Esophagus (tissue), 2 donors: ENCODE data around the gene HPSE2. TPM values are rescaled to one million over a fixed set of nuclear protein-coding genes. Genes with fewer than 3 reads are reported as not detected.

Experiments used
- H3K27ac ChIP-seq, 2 donors: one replicate each; pipeline ENCODE4 v1.5.1; 2013; ENCODE audit warnings: low read depth in 2 of 2, mild to moderate bottlenecking in 2 of 2, inconsistent platforms in 1 of 2, low read length in 1 of 2, moderate library complexity in 1 of 2
- H3K27me3 ChIP-seq, 2 donors: one replicate each; pipeline ENCODE4 v1.6.1; 2013; ENCODE audit warnings: low read length in 2 of 2, control low read depth in 1 of 2, mild to moderate bottlenecking in 1 of 2; ENCODE audit not compliant: insufficient read depth in 2 of 2, control insufficient read depth in 1 of 2
- H3K36me3 ChIP-seq, 2 donors: one replicate each; pipeline ENCODE4 v1.6.1; 2013; ENCODE audit warnings: low read length in 1 of 2; ENCODE audit not compliant: control insufficient read depth in 2 of 2, insufficient read depth in 2 of 2
- H3K4me1 ChIP-seq, 2 donors: one replicate each; pipeline ENCODE4 v1.6.1; 2013; ENCODE audit warnings: low read length in 1 of 2; ENCODE audit not compliant: control insufficient read depth in 2 of 2, insufficient read depth in 2 of 2
- H3K4me3 ChIP-seq, 2 donors: one replicate each; pipeline ENCODE4 v1.5.1; 2013; ENCODE audit warnings: low read length in 2 of 2, mild to moderate bottlenecking in 2 of 2, low read depth in 1 of 2, moderate library complexity in 1 of 2
- H3K9me3 ChIP-seq, 2 donors: one replicate each; pipeline ENCODE4 v1.6.1; 2013; ENCODE audit warnings: mild to moderate bottlenecking in 2 of 2, low read depth in 1 of 2, low read length in 1 of 2, moderate library complexity in 1 of 2; ENCODE audit not compliant: control insufficient read depth in 2 of 2, insufficient read depth in 1 of 2
- WGBS, 2 donors: extraction: QIAGEN DNeasy Blood & Tissue Kit; methylation state at CpG; one replicate each; pipeline ENCODE4 v1.1.7; 2013; 5-methylcytosine and 5-hydroxymethylcytosine counted together
- polyA plus RNA-seq, 2 donors: library from polyadenylated mRNA; stranded (reverse); fragments of 200-250 nt; gene quantifications; one replicate each; pipeline ENCODE4 v1.2.3, GENCODE V29; 2013
- donor health status: healthy with polysubstance abuse.
- donor health status: Bipolar disorder and iron deficiency.

The HPSE2 gene
- polyA plus RNA-seq, 2 donors, result 2.1 to 3.5 TPM

- 88 to 96% methylated on average over 1 of the region's 1 CpG for WGBS, 2 donors
Measured at GRCh38 chr10:98713586-98713985, 522.1 kb downstream of the HPSE2 start.

GRCh38 chr10:98696516-98696915, 539.1 kb downstream of the HPSE2 start:
- Histone ChIP-seq H3K36me3 (no peaks in the 10 kb centered on the region), H3K9me3 (peaks cover 0 to 4% of the 10 kb centered on the region in 2 donors), H3K27me3 (no peaks in the 10 kb centered on the region), H3K27ac (no peak overlapping the region), H3K4me1 (no peaks in the 10 kb centered on the region), H3K4me3 (no peak overlapping the region)
- 66 to 68% methylated on average over 5 of the region's 5 CpGs for WGBS, 2 donors

More at GRCh38 chr10:98713586-98713985, 522.1 kb downstream of the HPSE2 start:
- H3K4me3 ChIP-seq, result no peak overlapping the region
- no peaks in the 10 kb centered on the region for H3K27me3 ChIP-seq
- no peaks in the 10 kb centered on the region for H3K9me3 ChIP-seq
- no peaks in the 10 kb centered on the region for H3K36me3 ChIP-seq
- no peak overlapping the region for H3K27ac ChIP-seq
- H3K4me1 ChIP-seq, result no peaks in the 10 kb centered on the region

- Histone ChIP-seq H3K4me1 (no peaks in the 10 kb centered on the region), H3K4me3 (no peak overlapping the region), H3K9me3 (peaks cover 0 to 4% of the 10 kb centered on the region in 2 donors), H3K27me3 (no peaks in the 10 kb centered on the region), H3K36me3 (no peaks in the 10 kb centered on the region), H3K27ac (no peak overlapping the region)
Measured at GRCh38 chr10:98694883-98695282, 540.8 kb downstream of the HPSE2 start.

GRCh38 chr10:98694014-98694413, 541.6 kb downstream of the HPSE2 start:
- WGBS, 2 donors, result 64 to 78% methylated on average over 2 of the region's 2 CpGs
- Histone ChIP-seq H3K27ac (no peak overlapping the region), H3K9me3 (peaks cover 0 to 4% of the 10 kb centered on the region in 2 donors), H3K4me1 (no peaks in the 10 kb centered on the region), H3K27me3 (no peaks in the 10 kb centered on the region), H3K4me3 (no peak overlapping the region), H3K36me3 (no peaks in the 10 kb centered on the region)

GRCh38 chr10:98687685-98688084, 548.0 kb downstream of the HPSE2 start:
- Histone ChIP-seq H3K4me3 (no peak overlapping the region), H3K27ac (no peak overlapping the region), H3K4me1 (no peaks in the 10 kb centered on the region), H3K9me3 (no peaks in the 10 kb centered on the region), H3K27me3 (no peaks in the 10 kb centered on the region), H3K36me3 (no peaks in the 10 kb centered on the region)
- 0 to 85% methylated on average over 1 of the region's 1 CpG for WGBS, 2 donors

- Histone ChIP-seq H3K27ac (no peak overlapping the region), H3K4me1 (no peaks in the 10 kb centered on the region)
- 17 to 20% methylated on average over 3 of the region's 3 CpGs for WGBS, 2 donors
Measured at GRCh38 chr10:98684019-98684899, 551.4 kb downstream of the HPSE2 start.

GRCh38 chr10:98676895-98677294, 558.8 kb downstream of the HPSE2 start:
- no peaks in the 10 kb centered on the region for H3K4me1 ChIP-seq
- H3K4me3 ChIP-seq, result no peak overlapping the region
- H3K36me3 ChIP-seq, result no peaks in the 10 kb centered on the region
- no peaks in the 10 kb centered on the region for H3K9me3 ChIP-seq
- H3K27ac ChIP-seq, result no peak overlapping the region
- H3K27me3 ChIP-seq, result no peaks in the 10 kb centered on the region

More at GRCh38 chr10:98684019-98684899, 551.4 kb downstream of the HPSE2 start:
- Histone ChIP-seq H3K36me3 (no peaks in the 10 kb centered on the region), H3K9me3 (no peaks in the 10 kb centered on the region), H3K27me3 (no peaks in the 10 kb centered on the region), H3K4me3 (no peak overlapping the region)

- no peaks in the 10 kb centered on the region for H3K36me3 ChIP-seq
- H3K4me1 ChIP-seq, result no peaks in the 10 kb centered on the region
- no peak overlapping the region for H3K27ac ChIP-seq
- no peak overlapping the region for H3K4me3 ChIP-seq
- H3K27me3 ChIP-seq, result no peaks in the 10 kb centered on the region
- WGBS, 2 donors, result 67 to 77% methylated on average over 4 of the region's 4 CpGs
- H3K9me3 ChIP-seq, result no peaks in the 10 kb centered on the region
Measured at GRCh38 chr10:98675902-98676301, 559.8 kb downstream of the HPSE2 start.

- H3K9me3 ChIP-seq, result no peaks in the 10 kb centered on the region
- H3K36me3 ChIP-seq, result no peaks in the 10 kb centered on the region
- no peak overlapping the region for H3K27ac ChIP-seq
- no peaks in the 10 kb centered on the region for H3K4me1 ChIP-seq
- 69 to 71% methylated on average over 1 of the region's 1 CpG for WGBS, 2 donors
- no peak overlapping the region for H3K4me3 ChIP-seq
- H3K27me3 ChIP-seq, result no peaks in the 10 kb centered on the region
Measured at GRCh38 chr10:98673171-98673782, 562.4 kb downstream of the HPSE2 start.
